ENCODE data around the gene ZNF319.
"Not testable (repeated sequence)": the region's sequence is repeated elsewhere in the genome, so short reads cannot be mapped to it uniquely, and the experiment has no call there.

Gene ZNF319

GRCh38 chr16:57979006-57979585, 21.4 kb downstream of the ZNF319 start:
- in situ Hi-C loops (cut with MboI; ENCODE audit: low sequenced_read_pairs), result no loop called here

GRCh38 chr16:57978070-57978465, 22.4 kb downstream of the ZNF319 start:
- in situ Hi-C loops (cut with MboI; ENCODE audit: low sequenced_read_pairs), result not testable (repeated sequence)

- in situ Hi-C loops (cut with MboI; ENCODE audit: low sequenced_read_pairs), result no loop called here
Observed at GRCh38 chr16:57977418-57978069, 22.9 kb downstream of the ZNF319 start.

GRCh38 chr16:57976331-57976796, 24.1 kb downstream of the ZNF319 start:
- in situ Hi-C loops (cut with MboI; ENCODE audit: low sequenced_read_pairs), result no loop called here

GRCh38 chr16:57972306-57972705, 28.2 kb downstream of the ZNF319 start:
- in situ Hi-C loops (cut with MboI; ENCODE audit: low sequenced_read_pairs), result no loop called here

GRCh38 chr16:57971848-57972247, 28.6 kb downstream of the ZNF319 start:
- in situ Hi-C loops (cut with MboI; ENCODE audit: low sequenced_read_pairs), result no loop called here

- in situ Hi-C loops (cut with MboI; ENCODE audit: low sequenced_read_pairs), result no loop called here
Observed at GRCh38 chr16:57970970-57971369, 29.5 kb downstream of the ZNF319 start, which contains the start of gene CNGB1. Gene CNGB1 (minus strand): TSS chr16:57971128. CDS start chr16:57967286, 3,842 bp downstream.

- in situ Hi-C loops (cut with MboI; ENCODE audit: low sequenced_read_pairs), result no loop called here
Observed at GRCh38 chr16:57970319-57970718, 30.2 kb downstream of the ZNF319 start.

- in situ Hi-C loops (cut with MboI; ENCODE audit: low sequenced_read_pairs), result no loop called here
Observed at GRCh38 chr16:57969451-57970123, 30.9 kb downstream of the ZNF319 start.

GRCh38 chr16:57967916-57968315, 32.6 kb downstream of the ZNF319 start:
- in situ Hi-C loops (cut with MboI; ENCODE audit: low sequenced_read_pairs), result no loop called here

GRCh38 chr16:57966986-57967385, 33.5 kb downstream of the ZNF319 start:
- in situ Hi-C loops (cut with MboI; ENCODE audit: low sequenced_read_pairs), result no loop called here

- in situ Hi-C loops (cut with MboI; ENCODE audit: low sequenced_read_pairs), result no loop called here
Observed at GRCh38 chr16:57966204-57966771, 34.2 kb downstream of the ZNF319 start.

- in situ Hi-C loops (cut with MboI; ENCODE audit: low sequenced_read_pairs), result no loop called here
Observed at GRCh38 chr16:57964157-57964700, 36.2 kb downstream of the ZNF319 start.

GRCh38 chr16:57962756-57963155, 37.7 kb downstream of the ZNF319 start:
- in situ Hi-C loops (cut with MboI; ENCODE audit: low sequenced_read_pairs), result no loop called here

GRCh38 chr16:57962046-57962445, 38.4 kb downstream of the ZNF319 start:
- in situ Hi-C loops (cut with MboI; ENCODE audit: low sequenced_read_pairs), result no loop called here

GRCh38 chr16:57961538-57961937, 38.9 kb downstream of the ZNF319 start:
- in situ Hi-C loops (cut with MboI; ENCODE audit: low sequenced_read_pairs), result no loop called here

- in situ Hi-C loops (cut with MboI; ENCODE audit: low sequenced_read_pairs), result no loop called here
Observed at GRCh38 chr16:57960826-57961472, 39.5 kb downstream of the ZNF319 start.

GRCh38 chr16:57960310-57960709, 40.2 kb downstream of the ZNF319 start:
- in situ Hi-C loops (cut with MboI; ENCODE audit: low sequenced_read_pairs), result no loop called here

GRCh38 chr16:57959804-57960203, 40.7 kb downstream of the ZNF319 start:
- in situ Hi-C loops (cut with MboI; ENCODE audit: low sequenced_read_pairs), result no loop called here

- in situ Hi-C loops (cut with MboI; ENCODE audit: low sequenced_read_pairs), result no loop called here
Observed at GRCh38 chr16:57959121-57959520, 41.4 kb downstream of the ZNF319 start.

- in situ Hi-C loops (cut with MboI; ENCODE audit: low sequenced_read_pairs), result no loop called here
Observed at GRCh38 chr16:57958544-57958943, 41.9 kb downstream of the ZNF319 start.
